Activated CD8-positive, alpha-beta memory T cell treated with anti-CD3 and anti-CD28 coated beads for 1 hour (primary cell): ENCODE results near the gene CCDC157.

ENCODE experiments used
- DNase-seq, 2 donors: peaks; one replicate each; pipeline ENCODE4 v3.0.0-alpha.2; 2020; ENCODE audit warnings: low read depth in 1 of 2; ENCODE audit errors: extremely low read depth in 1 of 2

Gene CCDC157

GRCh38 chr22:30411780-30412179 lies 55.0 kb downstream of the CCDC157 start:
- DNase-seq = no peak

- no peak for DNase-seq
Measured at GRCh38 chr22:30413001-30413400, 56.2 kb downstream of the CCDC157 start.

GRCh38 chr22:30413745-30414524 lies 57.1 kb downstream of the CCDC157 start:
- no peak for DNase-seq

- no peak for DNase-seq
Measured at GRCh38 chr22:30414525-30415047, 57.8 kb downstream of the CCDC157 start.

- DNase-seq = no peak
Measured at GRCh38 chr22:30416403-30416802, 59.6 kb downstream of the CCDC157 start.

DNA sequence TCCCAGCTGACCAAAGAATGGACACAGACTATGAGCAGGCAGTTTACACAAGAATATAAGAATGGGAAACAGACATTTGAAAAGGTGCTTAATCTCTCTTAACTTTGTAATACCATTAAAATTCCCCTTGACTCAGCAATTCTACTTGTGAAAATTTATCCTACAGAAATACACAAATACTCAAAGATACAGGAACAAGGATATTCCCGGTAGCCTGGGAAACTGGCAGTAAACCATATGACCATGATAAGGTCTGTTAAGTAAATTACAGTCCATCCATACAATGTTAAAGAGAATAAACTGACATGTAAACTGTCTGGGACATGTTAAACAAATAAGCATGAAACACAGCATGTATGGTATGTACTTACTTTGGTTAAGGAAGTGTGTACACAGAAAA lies 60.0 kb downstream of the CCDC157 start:
- no peak for DNase-seq

- DNase-seq = no peak
Measured at GRCh38 chr22:30420347-30421125, 63.7 kb downstream of the CCDC157 start.

DNA sequence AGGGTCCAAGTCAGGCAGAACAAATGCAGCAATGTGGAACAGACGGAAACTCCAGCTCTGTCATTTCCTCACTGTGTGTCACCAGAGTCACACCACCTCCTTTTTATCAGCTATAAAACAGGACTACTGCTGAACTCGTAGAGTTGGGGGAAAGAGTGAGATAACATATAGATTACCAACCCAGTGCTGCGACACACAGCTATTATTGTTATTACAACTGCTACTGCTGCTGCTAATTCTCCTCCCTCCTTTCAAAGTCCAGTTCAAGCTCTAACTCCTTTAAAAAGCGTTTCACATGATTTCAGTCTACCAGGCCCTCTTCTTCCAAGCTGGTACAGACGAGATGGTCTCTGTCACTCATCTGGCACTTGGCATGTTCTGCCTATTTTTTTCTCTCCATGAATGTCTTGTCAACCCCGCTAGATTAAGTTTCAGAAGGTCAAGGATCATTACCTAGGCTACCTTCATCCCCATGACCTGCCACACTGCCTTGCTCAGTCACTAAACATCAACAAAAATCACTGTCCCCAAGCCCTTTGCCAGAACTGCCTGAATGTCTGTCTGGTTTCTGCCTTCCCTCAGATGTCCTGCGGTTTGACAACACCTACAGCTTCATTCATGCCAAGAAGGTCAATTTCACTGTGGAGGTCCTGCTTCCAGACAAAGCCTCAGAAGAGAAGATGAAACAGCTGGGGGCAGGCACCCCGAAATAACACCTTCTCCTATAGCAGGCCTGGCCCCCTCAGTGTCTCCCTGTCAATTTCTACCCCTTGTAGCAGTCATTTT lies 65.1 kb downstream of the CCDC157 start:
- DNase-seq = no peak

DNA sequence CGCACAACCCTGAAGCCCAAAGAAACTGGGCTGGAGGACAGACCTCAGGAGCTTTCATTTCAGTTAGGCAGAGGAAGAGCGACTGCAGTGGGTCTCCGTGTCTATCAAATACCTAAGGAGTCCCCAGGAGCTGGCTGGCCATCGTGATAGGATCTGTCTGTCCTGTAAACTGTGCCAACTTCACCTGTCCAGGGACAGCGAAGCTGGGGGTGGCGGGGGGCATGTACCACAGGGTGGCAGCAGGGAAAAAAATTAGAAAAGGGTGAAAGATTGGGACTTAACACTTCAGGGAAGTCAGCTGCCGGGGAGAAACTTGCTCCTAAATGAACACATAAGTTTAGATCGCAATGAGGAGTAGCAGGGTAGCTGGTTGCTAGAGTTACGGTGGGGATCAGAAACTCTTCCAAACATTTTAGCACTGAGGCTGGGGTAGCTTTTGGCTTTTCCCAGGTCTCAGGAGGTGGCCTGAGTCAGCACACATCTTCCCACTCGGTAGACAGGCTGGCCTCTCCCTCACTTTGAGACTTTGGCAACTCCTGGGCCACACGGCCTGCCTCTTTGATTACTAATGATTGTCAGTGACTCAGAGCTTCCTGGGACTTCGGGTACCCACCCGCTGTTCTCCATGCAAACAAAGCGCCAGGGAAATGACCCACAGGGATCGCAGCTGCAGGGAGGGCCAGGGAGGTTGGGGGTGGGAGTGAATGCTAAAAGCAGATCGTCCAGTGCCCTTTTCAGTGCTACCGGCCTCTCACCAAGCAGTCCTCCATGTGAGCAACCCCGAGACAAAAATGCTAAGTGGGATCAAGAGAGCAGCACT lies 65.9 kb downstream of the CCDC157 start:
- DNase-seq = no peak

GRCh38 chr22:30423301-30423958 lies 66.6 kb downstream of the CCDC157 start:
- no peak for DNase-seq

DNA sequence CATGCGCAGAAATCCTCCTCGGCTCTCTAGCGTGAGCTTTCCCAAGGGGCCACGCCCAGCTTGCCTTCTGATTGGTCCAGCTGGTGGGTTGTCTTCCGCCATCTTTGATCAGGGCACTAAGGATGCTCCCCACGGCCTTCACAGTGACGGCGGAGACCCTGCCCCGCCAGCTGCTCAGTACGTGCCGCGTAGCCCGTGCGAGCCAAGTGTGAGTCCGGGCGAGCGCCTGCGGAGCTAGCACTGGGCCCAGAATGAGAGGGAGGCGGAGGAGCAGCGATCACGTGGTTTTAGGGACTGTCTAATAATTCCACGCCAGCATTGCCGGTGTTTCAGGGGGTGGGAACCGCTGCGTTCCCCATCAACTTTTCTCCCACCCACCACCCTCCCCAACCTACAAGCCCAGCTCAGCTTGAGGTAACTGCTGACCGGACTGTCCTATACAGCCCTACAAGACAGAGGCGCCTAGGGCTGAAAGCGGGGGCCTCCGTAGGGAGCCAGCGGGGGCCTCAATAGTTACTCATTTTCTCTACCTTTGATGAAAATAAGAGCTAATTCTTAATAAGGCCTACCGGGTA lies 67.2 kb downstream of the CCDC157 start:
- DNase-seq = peak; percentile 93 to 98

DNA sequence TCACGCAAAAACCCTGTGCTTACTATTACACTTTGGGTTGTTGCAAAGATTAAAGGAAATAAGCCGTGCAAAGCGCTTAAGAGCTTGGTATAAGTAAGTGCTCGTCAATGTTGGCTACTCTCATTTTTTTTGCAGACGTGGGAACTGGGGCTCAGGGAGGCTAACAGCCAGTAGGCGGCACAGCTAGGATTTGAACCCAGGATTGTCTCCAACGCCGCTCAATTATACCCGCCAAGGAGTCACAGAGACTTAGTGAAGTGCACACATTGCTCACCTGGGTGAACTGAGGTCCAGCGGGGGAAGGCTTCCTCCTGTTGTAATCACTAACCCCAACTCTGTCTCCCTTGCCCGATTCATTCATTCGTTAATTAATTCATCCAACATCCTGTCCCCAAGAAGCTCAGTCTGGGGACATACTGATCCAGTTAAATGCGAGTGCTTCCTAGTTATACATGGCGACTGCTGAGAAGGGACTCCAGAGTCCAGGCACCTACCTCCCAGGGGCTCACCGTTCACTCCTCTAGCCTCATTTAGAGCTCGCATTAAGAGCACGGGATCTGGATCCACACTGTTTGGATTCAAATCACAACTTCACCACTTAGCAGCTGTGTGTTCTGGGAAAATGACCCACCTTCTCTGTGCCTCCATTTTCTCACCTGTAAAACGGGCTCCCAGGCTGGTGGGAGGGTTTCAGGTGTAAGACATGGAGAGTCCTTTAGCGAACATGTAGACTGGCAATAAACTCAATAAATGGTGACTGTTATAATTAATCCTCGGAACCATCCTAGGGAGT lies 67.9 kb downstream of the CCDC157 start:
- DNase-seq = no peak

DNA sequence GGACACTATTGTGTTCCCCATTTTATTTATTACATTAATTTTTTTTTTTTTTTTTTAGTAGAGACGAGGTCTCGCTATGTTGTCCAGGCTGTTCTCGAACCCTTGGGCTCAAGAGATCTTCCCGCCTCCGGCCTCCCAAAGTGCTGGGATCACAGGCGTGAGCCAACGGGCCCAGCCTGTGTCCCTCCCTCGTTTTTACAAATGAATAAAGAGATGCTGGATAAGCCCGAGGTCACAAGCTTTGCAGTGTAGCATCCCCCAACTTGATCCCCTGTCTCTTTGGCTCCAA lies 68.5 kb downstream of the CCDC157 start:
- no peak for DNase-seq

- DNase-seq = no peak
Measured at GRCh38 chr22:30425616-30426387, 69.0 kb downstream of the CCDC157 start, which contains the start of gene MTFP1. Gene MTFP1, plus strand, starts transcription at chr22:30425768. Its CDS starts 112 bp downstream, at chr22:30425880.
